SJCRH30 (cell line): Measurements from ENCODE around the gene GDF3. TPM values are rescaled to one million over a fixed set of nuclear protein-coding genes. Genes with fewer than 3 reads are reported as not detected.
"Not testable (repeated sequence)": the region's sequence is repeated elsewhere in the genome, so short reads cannot be mapped to it uniquely, and the experiment has no call there.

ENCODE experiments used
- DNase-seq, 2 experiments: peaks; one replicate each; pipeline ENCODE4 v3.0.0-alpha.2; 2015 to 2020
- H3K27ac ChIP-seq: fragments of 250-450 bp; sonication (Bioruptor Pico); 2 replicates; pipeline ENCODE4 v1.5.1; 2020; ENCODE audit warnings: mild to moderate bottlenecking, moderate library complexity
- H3K27me3 ChIP-seq: fragments of 250-450 bp; sonication (Bioruptor Pico); 2 replicates; pipeline ENCODE4 v1.5.1; 2020; ENCODE audit warnings: mild to moderate bottlenecking, moderate library complexity
- H3K36me3 ChIP-seq: fragments of 250-450 bp; sonication (Bioruptor Pico); 2 replicates; pipeline ENCODE4 v1.5.1; 2020; ENCODE audit warnings: mild to moderate bottlenecking, moderate library complexity
- H3K4me1 ChIP-seq: fragments of 250-450 bp; sonication (Bioruptor Pico); 2 replicates; pipeline ENCODE4 v1.5.1; 2020; ENCODE audit warnings: mild to moderate bottlenecking, moderate library complexity
- H3K4me3 ChIP-seq: fragments of 250-450 bp; sonication (Bioruptor Pico); 2 replicates; pipeline ENCODE4 v1.5.1; 2020; ENCODE audit warnings: mild to moderate bottlenecking, moderate library complexity
- H3K9me3 ChIP-seq: fragments of 250-450 bp; sonication (Bioruptor Pico); replicated peaks from 2 replicates; pipeline ENCODE4 v1.5.1; 2020; ENCODE audit warnings: mild to moderate bottlenecking, moderate library complexity
- total RNA-seq: library from RNA; depleted of rRNA; stranded (reverse); fragments of >200 nt; shearing (Covaris generic); gene quantifications from 2 replicates; pipeline ENCODE4 v1.2.3, GENCODE V29; 2014

GDF3 gene
- total RNA-seq, 1 experiment from 2014 or later: not detected

- Histone ChIP-seq H3K27me3 (no peaks in the 10 kb centered on the region), H3K4me1 (no peaks in the 10 kb centered on the region), H3K36me3 (no peaks in the 10 kb centered on the region), H3K27ac (no peak overlapping the region), H3K9me3 (no peaks in the 10 kb centered on the region), H3K4me3 (no peak overlapping the region)
- DNase-seq: no peak
These were observed 1.8 kb downstream of the GDF3 start for GRCh38 chr12:7693793-7694192.

DNA sequence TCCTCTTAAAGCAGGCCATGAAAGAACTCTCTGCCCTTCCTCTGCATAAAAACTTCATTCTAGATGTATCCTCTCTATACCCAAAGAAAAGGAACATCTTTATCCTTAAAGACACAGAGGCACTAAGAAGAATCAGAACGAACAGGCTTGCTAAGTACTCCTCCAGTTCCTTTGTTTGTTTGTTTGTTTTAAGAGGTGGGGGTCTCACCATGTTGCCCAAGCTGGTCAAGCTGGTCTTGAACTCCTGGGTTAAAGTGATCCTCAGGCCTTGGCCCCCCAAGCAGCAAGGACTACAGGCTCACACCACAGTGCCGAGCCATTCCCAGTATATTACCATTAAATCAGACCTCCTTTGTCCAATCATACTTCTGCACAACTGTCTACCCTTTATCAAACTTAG is 14.0 kb downstream of the GDF3 start:
- Histone ChIP-seq H3K36me3 (no peaks in the 10 kb centered on the region), H3K27me3 (0 out of 2 replicates have a peak, but pooled peaks cover 5% of the 10 kb centered on the region), H3K27ac (no peak overlapping the region), H3K4me3 (no peak overlapping the region), H3K9me3 (no peaks in the 10 kb centered on the region), H3K4me1 (no peaks in the 10 kb centered on the region)
- DNase-seq: no peak

GRCh38 chr12:7679251-7680045 is 16.1 kb downstream of the GDF3 start:
- H3K4me1 ChIP-seq: no peaks in the 10 kb centered on the region
- H3K4me3 ChIP-seq: no peak overlapping the region
- H3K9me3 ChIP-seq: no peaks in the 10 kb centered on the region
- no peak for DNase-seq
- no peaks in the 10 kb centered on the region for H3K36me3 ChIP-seq
- H3K27me3 ChIP-seq: 0 out of 2 replicates have a peak, but pooled peaks cover 5% of the 10 kb centered on the region
- no peak overlapping the region for H3K27ac ChIP-seq

GRCh38 chr12:7678744-7679143 is 16.8 kb downstream of the GDF3 start:
- no peak overlapping the region for H3K4me3 ChIP-seq
- H3K9me3 ChIP-seq: no peaks in the 10 kb centered on the region
- H3K36me3 ChIP-seq: no peaks in the 10 kb centered on the region
- no peak overlapping the region for H3K27ac ChIP-seq
- no peak for DNase-seq
- 0 out of 2 replicates have a peak, but pooled peaks cover 5% of the 10 kb centered on the region for H3K27me3 ChIP-seq
- H3K4me1 ChIP-seq: no peaks in the 10 kb centered on the region

GRCh38 chr12:7677432-7677888 is 18.1 kb downstream of the GDF3 start:
- not testable (repeated sequence) for H3K4me1 ChIP-seq, H3K4me3 ChIP-seq, H3K36me3 ChIP-seq, H3K27me3 ChIP-seq, H3K9me3 ChIP-seq, H3K27ac ChIP-seq
- DNase-seq: peak in 1 of 2 experiments; percentile 28

- not testable (repeated sequence) for H3K9me3 ChIP-seq, H3K4me1 ChIP-seq, H3K27me3 ChIP-seq, H3K36me3 ChIP-seq, H3K4me3 ChIP-seq, DNase-seq, H3K27ac ChIP-seq
These were observed 20.1 kb downstream of the GDF3 start for GRCh38 chr12:7675455-7675854.

- H3K4me3 ChIP-seq: no peak overlapping the region
- no peak for DNase-seq
- H3K36me3 ChIP-seq: no peaks in the 10 kb centered on the region
- H3K4me1 ChIP-seq: no peaks in the 10 kb centered on the region
- H3K27me3 ChIP-seq: no peaks in the 10 kb centered on the region
- H3K27ac ChIP-seq: no peak overlapping the region
- H3K9me3 ChIP-seq: no peaks in the 10 kb centered on the region
These were observed 27.4 kb downstream of the GDF3 start for GRCh38 chr12:7668171-7668570.

GRCh38 chr12:7667125-7667524 is 28.4 kb downstream of the GDF3 start:
- Histone ChIP-seq H3K4me1 (no peaks in the 10 kb centered on the region), H3K4me3 (no peak overlapping the region), H3K9me3 (no peaks in the 10 kb centered on the region), H3K27ac (no peak overlapping the region), H3K36me3 (no peaks in the 10 kb centered on the region), H3K27me3 (no peaks in the 10 kb centered on the region)
- peak in 1 of 2 experiments; percentile 7 for DNase-seq

DNA sequence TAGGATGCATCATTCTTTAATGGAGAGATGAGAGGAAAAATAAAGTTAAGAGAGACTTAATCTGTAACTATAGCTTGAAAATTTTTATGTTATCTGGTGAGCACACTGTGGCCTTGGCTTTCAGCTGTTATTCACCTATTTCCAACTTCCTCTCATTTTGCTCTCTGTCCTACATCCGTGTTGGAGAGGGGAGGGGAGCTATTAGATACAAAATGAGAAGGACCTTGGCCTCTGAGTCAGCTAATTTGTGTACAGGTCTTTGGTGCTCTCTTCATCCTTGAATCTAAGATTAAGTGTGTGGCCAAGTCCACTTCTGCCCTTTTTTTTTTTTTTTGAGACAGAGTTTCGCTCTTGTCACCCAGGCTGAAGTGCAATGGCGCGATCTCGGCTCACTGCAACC is 29.0 kb downstream of the GDF3 start:
- Histone ChIP-seq H3K4me3 (no peak overlapping the region), H3K36me3 (no peaks in the 10 kb centered on the region), H3K4me1 (no peaks in the 10 kb centered on the region), H3K27ac (no peak overlapping the region), H3K27me3 (no peaks in the 10 kb centered on the region), H3K9me3 (no peaks in the 10 kb centered on the region)
- no peak for DNase-seq

DNA sequence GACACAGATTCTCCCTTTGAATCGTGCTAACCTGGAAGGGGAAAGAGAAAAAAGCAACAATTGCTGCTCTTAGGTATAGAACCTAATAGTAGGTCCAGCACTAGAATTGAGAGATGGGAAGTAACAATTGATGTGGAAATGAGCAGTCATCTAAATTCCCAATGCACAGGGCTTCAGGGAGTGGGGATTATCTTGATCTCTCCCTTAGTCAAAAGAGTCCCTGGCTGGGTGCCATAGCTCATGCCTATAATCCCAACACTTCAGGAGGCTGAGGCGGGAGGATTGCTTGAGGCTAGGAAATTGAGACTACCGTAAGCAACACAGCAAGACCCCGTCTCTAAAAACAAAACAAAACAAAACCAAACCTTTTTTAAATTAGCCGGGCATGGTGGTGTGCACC is 33.8 kb downstream of the GDF3 start:
- Histone ChIP-seq H3K4me3 (no peak overlapping the region), H3K9me3 (no peaks in the 10 kb centered on the region), H3K36me3 (no peaks in the 10 kb centered on the region), H3K27ac (no peak overlapping the region), H3K4me1 (no peaks in the 10 kb centered on the region), H3K27me3 (no peaks in the 10 kb centered on the region)
- DNase-seq: no peak

DNA sequence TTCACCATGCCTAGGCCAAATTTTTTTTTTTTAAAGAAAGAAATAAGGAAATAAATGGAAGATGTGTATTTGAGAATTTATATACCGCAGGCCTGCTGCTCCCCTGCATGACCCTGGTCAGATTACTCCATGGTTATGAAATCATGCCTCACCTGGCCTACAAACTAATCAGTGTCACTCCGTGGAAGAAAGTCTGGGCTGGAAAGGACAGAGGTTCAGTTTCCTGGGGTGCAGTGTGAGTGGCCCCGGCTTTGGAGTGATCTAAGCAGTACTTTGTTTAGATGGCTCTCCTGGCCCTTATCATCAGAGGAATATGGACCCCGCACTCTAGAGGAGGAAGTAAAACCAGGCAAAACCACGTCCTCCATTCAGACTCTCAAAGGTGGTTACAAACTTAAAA is 39.5 kb downstream of the GDF3 start:
- DNase-seq: no peak

DNA sequence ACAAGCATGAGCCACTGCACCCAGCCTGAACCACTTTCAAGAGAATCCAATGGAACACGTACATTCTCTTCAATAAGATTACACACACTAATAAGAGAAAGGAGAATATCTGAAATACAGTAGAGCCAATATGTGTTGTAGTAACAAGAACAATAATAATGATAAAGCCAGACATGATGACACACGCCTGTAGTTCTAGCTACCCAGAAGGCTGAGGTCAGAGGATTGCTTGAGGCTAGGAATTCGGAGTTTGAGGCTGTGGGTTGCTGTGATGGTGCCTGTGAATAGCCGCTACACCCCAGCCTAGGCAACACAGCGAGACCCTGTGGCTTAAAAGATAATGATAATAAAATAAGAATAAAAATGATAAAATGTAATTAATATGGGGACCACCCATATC is 45.5 kb downstream of the GDF3 start:
- H3K27ac ChIP-seq: no peak overlapping the region
- no peak overlapping the region for H3K4me3 ChIP-seq
- H3K9me3 ChIP-seq: no peaks in the 10 kb centered on the region
- no peaks in the 10 kb centered on the region for H3K4me1 ChIP-seq
- DNase-seq: no peak
- no peaks in the 10 kb centered on the region for H3K27me3 ChIP-seq
- no peaks in the 10 kb centered on the region for H3K36me3 ChIP-seq

More for the DNA sequence above, 39.5 kb downstream of the GDF3 start:
- H3K27ac ChIP-seq: no peak overlapping the region
- H3K9me3 ChIP-seq: no peaks in the 10 kb centered on the region
- H3K4me1 ChIP-seq: no peaks in the 10 kb centered on the region
- no peak overlapping the region for H3K4me3 ChIP-seq
- no peaks in the 10 kb centered on the region for H3K36me3 ChIP-seq
- H3K27me3 ChIP-seq: no peaks in the 10 kb centered on the region

DNA sequence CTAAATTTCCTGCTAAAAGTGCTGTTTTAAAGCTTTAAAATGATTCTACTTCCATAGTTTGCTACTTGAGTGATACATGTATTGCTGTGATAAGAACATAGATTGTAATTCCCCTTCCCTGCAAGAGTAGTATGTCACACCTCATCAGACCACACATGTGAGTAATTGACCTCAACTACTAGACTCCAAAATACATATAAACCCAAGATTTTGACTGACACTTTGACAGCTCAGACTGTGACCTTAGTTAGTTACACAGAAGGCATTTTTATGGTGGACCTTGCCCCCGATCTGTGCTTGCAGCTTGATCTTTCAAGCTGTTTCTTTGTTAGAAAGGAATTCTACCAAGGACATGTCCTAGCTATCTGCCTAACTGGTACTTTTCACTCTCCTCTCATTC is 48.5 kb downstream of the GDF3 start:
- Histone ChIP-seq H3K27ac (no peak overlapping the region), H3K27me3 (no peaks in the 10 kb centered on the region), H3K36me3 (no peaks in the 10 kb centered on the region), H3K4me1 (no peaks in the 10 kb centered on the region), H3K9me3 (no peaks in the 10 kb centered on the region), H3K4me3 (no peak overlapping the region)
- DNase-seq: no peak

GRCh38 chr12:7646178-7646475 is 49.4 kb downstream of the GDF3 start:
- DNase-seq: no peak
- Histone ChIP-seq H3K9me3 (no peaks in the 10 kb centered on the region), H3K36me3 (no peaks in the 10 kb centered on the region), H3K4me3 (no peak overlapping the region), H3K27ac (no peak overlapping the region), H3K27me3 (no peaks in the 10 kb centered on the region), H3K4me1 (no peaks in the 10 kb centered on the region)

- Histone ChIP-seq H3K4me3 (no peak overlapping the region), H3K36me3 (no peaks in the 10 kb centered on the region), H3K9me3 (no peaks in the 10 kb centered on the region), H3K27ac (no peak overlapping the region), H3K27me3 (no peaks in the 10 kb centered on the region), H3K4me1 (no peaks in the 10 kb centered on the region)
- peak in 1 of 2 experiments; percentile 53 for DNase-seq
These were observed 50.0 kb downstream of the GDF3 start for GRCh38 chr12:7645395-7646177.
